Stomach (tissue), 9 donors: ENCODE data around the gene CRISPLD2. TPM values are rescaled to one million over a fixed set of nuclear protein-coding genes. Genes with fewer than 3 reads are reported as not detected.

Source experiments
- DNase-seq, 2 donors: peaks; one replicate each; pipeline versions ENCODE4 v3.0.0 to v3.0.0-alpha.2; 2013 to 2019
- H3K27ac ChIP-seq, 5 donors: fragments of 200-600 bp in 4 of 5; sonication (generic) in 4 of 5; one replicate each; pipeline ENCODE4 v1.5.1; 2013 to 2019; ENCODE audit warnings: mild to moderate bottlenecking in 1 of 5, moderate library complexity in 1 of 5
- H3K27me3 ChIP-seq, 3 donors: fragments of 200-600 bp; sonication (generic); one replicate each; pipeline ENCODE4 v1.5.1; 2017 to 2019; ENCODE audit warnings: mixed run types in 1 of 3
- H3K36me3 ChIP-seq, 4 donors: fragments of 200-600 bp; sonication (generic); 1 replicate in 3 of 4; 2 replicates in 1 of 4; pipeline ENCODE4 v1.5.1; 2016 to 2019
- H3K4me1 ChIP-seq, 4 donors: fragments of 200-600 bp; sonication (generic); one replicate each; pipeline ENCODE4 v1.5.1; 2016 to 2019
- H3K4me3 ChIP-seq, 4 donors: fragments of 200-600 bp; sonication (generic) in 3 of 4; one replicate each; pipeline ENCODE4 v1.5.1; 2016 to 2019; ENCODE audit warnings: mild to moderate bottlenecking in 1 of 4
- H3K9me3 ChIP-seq, 4 donors: fragments of 200-600 bp; sonication (generic); one replicate each; pipeline ENCODE4 v1.5.1; 2016 to 2019
- CTCF ChIP-seq, 7 experiments: fragments of 450-650 bp in 4 of 7; fragments of 200-600 bp in 3 of 7; sonication (generic) in 3 of 7; IDR thresholded peaks; one replicate each; pipeline ENCODE4 v1.5.1; 2016 to 2019; ENCODE audit warnings: antibody characterized with exemption in 7 of 7, control low read depth in 2 of 7, mild to moderate bottlenecking in 1 of 7
- EP300 ChIP-seq: sonication (generic); formaldehyde crosslinking; IDR thresholded peaks from one replicate; pipeline ENCODE4 v1.6.1; 2017; ENCODE audit warnings: antibody characterized with exemption
- POLR2A ChIP-seq, 4 donors: fragments of 450-650 bp; IDR thresholded peaks; one replicate each; pipeline ENCODE4 v1.6.1; 2016; ENCODE audit warnings: antibody characterized with exemption in 4 of 4, control low read depth in 2 of 4, mild to moderate bottlenecking in 1 of 4, moderate library complexity in 1 of 4
- POLR2AphosphoS5 ChIP-seq, 3 donors: sonication (generic); formaldehyde crosslinking; IDR thresholded peaks; one replicate each; pipeline ENCODE4 v1.6.1; 2016; ENCODE audit warnings: antibody characterized with exemption in 3 of 3
- WGBS, 5 donors: extraction: QIAGEN DNeasy Blood & Tissue Kit in 3 of 5; methylation state at CpG; one replicate each; pipeline versions ENCODE4 v1.1.5 to v1.1.7; 2013 to 2018; 5-methylcytosine and 5-hydroxymethylcytosine counted together
- intact Hi-C: fragments of 100-400 bp; cut with DNase I; formaldehyde crosslinking; loops from one replicate; pipeline ENCODE4 v1.15.1; 2023; ENCODE audit warnings: low total_unique reads
- polyA plus RNA-seq, 3 donors: library from polyadenylated mRNA; stranded (reverse); fragments of 200-250 nt; gene quantifications; one replicate each; pipeline ENCODE4 v1.2.3, GENCODE V29; 2013
- total RNA-seq, 5 donors: library from RNA; depleted of rRNA; stranded (reverse); fragments of >200 nt; gene quantifications; one replicate each; pipeline versions ENCODE4 v1.1.0 to v1.2.3, GENCODE V29; 2014 to 2016
- donor health status: healthy with polysubstance abuse.
- donor health status: Bipolar disorder and iron deficiency.
- donor health status: healthy.

CRISPLD2 gene
- total and polyA plus RNA-seq, 8 donors, result 18.3 to 242 (median 95.8) TPM

GRCh38 chr16:84879569-84880487, 60.0 kb downstream of the CRISPLD2 start:
- H3K4me3 ChIP-seq, result no peak overlapping the region
- H3K4me1 ChIP-seq, result peaks cover 8 to 50% (median 9%) of the 10 kb centered on the region in 4 donors
- TF ChIP-seq POLR2A (IDR thresholded peaks at IDR 0.05) (no peak), POLR2AphosphoS5 (IDR thresholded peaks at IDR 0.05) (peak in 2 of 3 donors; percentile 36 to 65), EP300 (no peak), CTCF (IDR thresholded peaks at IDR 0.05) (no peak)
- peak overlapping the region; percentile 55 to 79 (median 59) for H3K27ac ChIP-seq
- H3K9me3 ChIP-seq, result no peaks in the 10 kb centered on the region
- no peaks in the 10 kb centered on the region for H3K27me3 ChIP-seq
- intact Hi-C loops, result no loop called here
- peak; percentile 49 to 70 for DNase-seq
- WGBS, 5 donors, result 56 to 68% (median 64%) methylated on average over 11 of the region's 11 CpGs
- H3K36me3 ChIP-seq, result peaks cover 19 to 88% (median 70%) of the 10 kb centered on the region in 4 donors

DNA sequence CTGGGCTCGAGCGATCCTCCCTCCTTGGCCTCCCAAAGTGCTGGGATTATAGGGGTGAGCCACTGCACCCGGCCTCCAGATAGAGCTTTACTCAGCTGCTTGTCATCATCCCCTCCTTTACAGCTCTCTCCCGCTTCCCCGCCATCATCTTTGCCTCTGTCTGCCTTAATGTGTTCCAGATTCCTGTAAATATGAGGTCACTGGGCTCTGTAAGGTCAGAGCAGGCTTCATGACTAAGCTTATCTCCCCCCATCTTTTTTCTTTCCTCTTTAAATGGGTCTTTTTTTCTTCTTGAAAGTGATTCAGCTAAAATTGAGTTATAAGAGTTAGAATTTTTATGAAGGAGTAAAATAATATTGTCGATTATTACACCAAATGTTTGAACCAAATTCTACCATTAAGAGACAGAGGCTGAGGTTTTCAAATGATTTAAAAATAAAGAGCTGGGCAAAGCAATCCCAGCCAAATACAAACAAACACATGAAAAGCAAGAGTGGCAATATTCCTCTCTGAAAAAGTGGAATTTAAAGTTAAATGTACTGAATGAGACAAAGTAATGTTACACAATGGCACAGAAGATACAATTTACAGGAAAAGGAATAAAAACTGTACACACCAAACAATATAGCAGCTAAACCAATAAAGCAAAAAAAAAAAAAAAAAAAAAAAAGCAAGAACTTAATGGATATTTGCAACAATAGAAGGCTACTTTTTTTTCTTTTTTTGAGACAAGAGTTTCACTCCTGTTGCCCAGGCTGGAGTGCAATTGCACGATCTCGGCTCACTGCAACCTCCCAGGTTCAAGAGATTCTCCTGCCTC, 62.1 kb downstream of the CRISPLD2 start:
- H3K4me3 ChIP-seq, result no peak overlapping the region
- peak overlapping the region in 4 of 5 donors; percentile 39 to 79 (median 51) for H3K27ac ChIP-seq
- H3K27me3 ChIP-seq, result no peaks in the 10 kb centered on the region
- H3K4me1 ChIP-seq, result peaks cover 8 to 60% (median 16%) of the 10 kb centered on the region in 4 donors
- TF ChIP-seq POLR2AphosphoS5 (IDR thresholded peaks at IDR 0.05) (peak in 1 of 3 donors; percentile 61), POLR2A (IDR thresholded peaks at IDR 0.05) (no peak), EP300 (no peak), CTCF (IDR thresholded peaks at IDR 0.05) (no peak)
- DNase-seq, result no peak
- H3K36me3 ChIP-seq, result peaks cover 20 to 88% (median 65%) of the 10 kb centered on the region in 4 donors
- no peaks in the 10 kb centered on the region for H3K9me3 ChIP-seq
- 67 to 91% (median 79%) methylated on average over 8 of the region's 8 CpGs for WGBS, 5 donors
- intact Hi-C loops, result no loop called here

DNA sequence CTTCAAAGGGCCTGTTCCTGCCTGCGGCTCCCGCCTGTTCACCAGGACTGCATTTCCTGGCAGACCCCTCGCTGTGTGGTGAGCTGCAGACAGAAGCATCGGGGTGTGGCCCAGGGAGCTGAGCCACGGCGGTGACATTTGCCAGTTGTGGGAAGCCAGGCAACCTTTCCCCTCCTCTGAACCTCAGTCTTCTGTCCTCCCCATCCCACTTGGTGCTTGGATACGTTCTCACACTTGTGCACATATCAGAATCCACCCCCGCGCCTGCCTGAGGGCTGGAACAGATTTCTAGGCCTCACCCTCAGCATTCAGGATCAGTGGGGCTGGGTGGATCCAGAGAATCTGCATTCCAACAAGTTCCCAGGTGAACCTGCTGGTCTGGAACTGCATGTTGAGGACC, 63.5 kb downstream of the CRISPLD2 start:
- Histone ChIP-seq H3K36me3 (peaks cover 18 to 93% (median 66%) of the 10 kb centered on the region in 4 donors), H3K4me3 (no peak overlapping the region), H3K27ac (peak overlapping the region in 1 of 5 donors; percentile 65), H3K9me3 (no peaks in the 10 kb centered on the region), H3K27me3 (no peaks in the 10 kb centered on the region), H3K4me1 (peaks cover 8 to 58% (median 16%) of the 10 kb centered on the region in 4 donors)
- intact Hi-C loops, result no loop called here
- TF ChIP-seq EP300 (no peak), POLR2A (IDR thresholded peaks at IDR 0.05) (no peak), POLR2AphosphoS5 (IDR thresholded peaks at IDR 0.05) (no peak), CTCF (IDR thresholded peaks at IDR 0.05) (no peak)
- DNase-seq, result no peak
- WGBS, 5 donors, result 80 to 87% (median 85%) methylated on average over 9 of the region's 9 CpGs

DNA sequence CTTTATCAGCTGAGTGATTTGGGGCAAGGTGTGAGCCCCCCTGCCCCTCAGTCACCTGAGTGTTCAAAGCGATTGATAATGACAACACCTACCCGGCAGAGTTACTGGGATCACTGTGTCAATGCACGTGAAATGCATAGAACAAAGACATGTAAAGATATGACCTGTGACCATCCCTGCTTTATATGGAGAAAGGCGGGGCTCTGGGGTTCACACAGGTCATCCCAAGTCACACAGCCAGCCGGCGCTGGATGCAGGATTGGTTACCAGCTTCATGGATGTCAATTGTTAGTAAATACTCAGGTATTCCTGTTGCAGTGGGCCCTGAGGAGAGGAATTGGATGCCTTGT, 64.4 kb downstream of the CRISPLD2 start:
- no peaks in the 10 kb centered on the region for H3K27me3 ChIP-seq
- intact Hi-C loops, result no loop called here
- peaks cover 22 to 93% (median 68%) of the 10 kb centered on the region in 4 donors for H3K36me3 ChIP-seq
- peak overlapping the region in 1 of 4 donors; percentile 9 for H3K4me3 ChIP-seq
- whole genome bisulfite sequencing, 5 donors, result 43 to 67% (median 59%) methylated on average over 6 of the region's 6 CpGs
- no peak for DNase-seq
- H3K4me1 ChIP-seq, result peaks cover 8 to 58% (median 16%) of the 10 kb centered on the region in 4 donors
- no peaks in the 10 kb centered on the region for H3K9me3 ChIP-seq
- TF ChIP-seq POLR2AphosphoS5 (IDR thresholded peaks at IDR 0.05), result no peak
- peak overlapping the region; percentile 35 to 67 (median 56) for H3K27ac ChIP-seq
